Measurements from ENCODE around the gene DDX49. TPM values are rescaled to one million over a fixed set of nuclear protein-coding genes. Genes with fewer than 3 reads are reported as not detected.
A peak's percentile ranks its signal among the peaks of the same experiment; 100 is the strongest.

The DDX49 gene
- polyA plus RNA-seq, 3 donors: 24.0 to 40.3 (median 27.5) TPM

GRCh38 chr19:18910010-18910409 is 9.5 kb upstream of the DDX49 start:
- no peaks in the 10 kb centered on the region for H3K27me3 ChIP-seq (ENCODE audit: control insufficient read depth in 2 of 2, insufficient read depth in 2 of 2, low read length in 2 of 2)
- Mint-ChIP-seq H3K27ac (peak overlapping the region in 2 of 7 donors; percentile 25 to 42), H3K36me3 (peaks cover 42 to 91% of the 10 kb centered on the region in 2 donors), H3K4me3 (no peak overlapping the region), H3K4me1 (no peaks in the 10 kb centered on the region), H3K27me3 (ENCODE audit: low read depth in 3 of 3) (no peaks in the 10 kb centered on the region), H3K9me3 (peaks cover 0 to 2% (median 0%) of the 10 kb centered on the region in 7 donors)
- TF ChIP-seq CTCF (IDR thresholded peaks at IDR 0.05): no peak
- no peaks in the 10 kb centered on the region for H3K4me1 ChIP-seq (ENCODE audit: control insufficient read depth in 1 of 2, insufficient read depth in 2 of 2, low read length in 2 of 2)
- no peak overlapping the region for H3K9ac ChIP-seq (ENCODE audit: insufficient read depth, low read length, poor library complexity, severe bottlenecking)
- H4K20me1 ChIP-seq (ENCODE audit: insufficient read depth, low read length): peaks cover 84% of the 10 kb centered on the region
- H2AFZ ChIP-seq (ENCODE audit: insufficient read depth, low read depth, low read length, poor library complexity, severe bottlenecking): no peak overlapping the region
- no peak overlapping the region for H3K4me3 ChIP-seq (replicated peaks in 1 of 3; ENCODE audit: low read depth in 2 of 3, low read length in 3 of 3)
- 98% methylated on average over 4 of the region's 10 CpGs for WGBS (ENCODE audit: insufficient coverage)
- no peak overlapping the region for H3K27ac ChIP-seq (ENCODE audit: low read depth in 1 of 2, low read length in 2 of 2)
- no peak for DNase-seq
- peaks cover 77 to 94% of the 10 kb centered on the region in 2 donors for H3K36me3 ChIP-seq (replicated peaks in 1 of 2; ENCODE audit: control insufficient read depth in 1 of 2, insufficient read depth in 2 of 2, low read length in 2 of 2)
- H3K4me2 ChIP-seq (replicated peaks; ENCODE audit: extremely low read depth, low read length, poor library complexity, severe bottlenecking): no peak overlapping the region
- H3K79me2 ChIP-seq (ENCODE audit: insufficient read depth, low read length): peaks cover 39% of the 10 kb centered on the region
- H3K9me3 ChIP-seq (replicated peaks in 1 of 2; ENCODE audit: control insufficient read depth in 1 of 2, insufficient read depth in 1 of 2, low read length in 2 of 2): no peaks in the 10 kb centered on the region
- intact Hi-C loops (cut with micrococcal nuclease): no loop called here

- no peak overlapping the region for H3K9ac ChIP-seq (ENCODE audit: insufficient read depth, low read length, poor library complexity, severe bottlenecking)
- no peak for TF ChIP-seq CTCF (IDR thresholded peaks at IDR 0.05)
- Mint-ChIP-seq H3K27me3 (ENCODE audit: low read depth in 3 of 3) (no peaks in the 10 kb centered on the region), H3K36me3 (peaks cover 38 to 91% of the 10 kb centered on the region in 2 donors), H3K4me1 (no peaks in the 10 kb centered on the region), H3K4me3 (no peak overlapping the region), H3K27ac (no peak overlapping the region), H3K9me3 (peaks cover 0 to 2% (median 0%) of the 10 kb centered on the region in 7 donors)
- H3K4me1 ChIP-seq (ENCODE audit: control insufficient read depth in 1 of 2, insufficient read depth in 2 of 2, low read length in 2 of 2): no peaks in the 10 kb centered on the region
- no peak overlapping the region for H2AFZ ChIP-seq (ENCODE audit: insufficient read depth, low read depth, low read length, poor library complexity, severe bottlenecking)
- no peak overlapping the region for H3K27ac ChIP-seq (ENCODE audit: low read depth in 1 of 2, low read length in 2 of 2)
- no peak for DNase-seq
- intact Hi-C loops (cut with micrococcal nuclease): no loop called here
- H4K20me1 ChIP-seq (ENCODE audit: insufficient read depth, low read length): peaks cover 84% of the 10 kb centered on the region
- 97% methylated on average over 17 of the region's 19 CpGs for WGBS (ENCODE audit: insufficient coverage)
- H3K27me3 ChIP-seq (ENCODE audit: control insufficient read depth in 2 of 2, insufficient read depth in 2 of 2, low read length in 2 of 2): no peaks in the 10 kb centered on the region
- H3K79me2 ChIP-seq (ENCODE audit: insufficient read depth, low read length): peaks cover 49% of the 10 kb centered on the region
- no peak overlapping the region for H3K4me2 ChIP-seq (replicated peaks; ENCODE audit: extremely low read depth, low read length, poor library complexity, severe bottlenecking)
- H3K36me3 ChIP-seq (replicated peaks in 1 of 2; ENCODE audit: control insufficient read depth in 1 of 2, insufficient read depth in 2 of 2, low read length in 2 of 2): peaks cover 75 to 93% of the 10 kb centered on the region in 2 donors
- H3K9me3 ChIP-seq (replicated peaks in 1 of 2; ENCODE audit: control insufficient read depth in 1 of 2, insufficient read depth in 1 of 2, low read length in 2 of 2): no peaks in the 10 kb centered on the region
- no peak overlapping the region for H3K4me3 ChIP-seq (replicated peaks in 1 of 3; ENCODE audit: low read depth in 2 of 3, low read length in 3 of 3)
These were observed 8.6 kb upstream of the DDX49 start for GRCh38 chr19:18910801-18911436.
